Thoracic aorta endothelial cell (primary cell): Measurements from ENCODE around the gene H2AZ2. TPM values are rescaled to one million over a fixed set of nuclear protein-coding genes. Genes with fewer than 3 reads are reported as not detected.

Source experiments
- total RNA-seq: library from RNA; depleted of rRNA; stranded (reverse); fragments of >200 nt; gene quantifications from 2 replicates; pipeline ENCODE4 v1.2.3, GENCODE V29; 2012

H2AZ2 gene
- total RNA-seq = 160 and 167 TPM in 2 replicates

GRCh38 chr7:44847920-44848634 lies at the start of gene H2AZ2:
Gene H2AZ2 (minus strand): TSS chr7:44848087. CDS start chr7:44847971, 116 bp downstream.

GRCh38 chr7:44885394-44886317 lies 37.8 kb upstream of the H2AZ2 start, which contains the start of gene PURB:
Gene PURB (minus strand): TSS chr7:44885530. CDS start chr7:44885348, 182 bp downstream.

GRCh38 chr7:44796504-44797328 lies 51.2 kb downstream of the H2AZ2 start, which contains the start of gene PPIA:
Gene PPIA (plus strand): TSS chr7:44796681. CDS start chr7:44796725, 44 bp downstream.

Other genes starting within 250 kb of the H2AZ2 start
- 58.6 and 72.6 TPM in 2 replicates for gene OGDH, start 241.5 kb downstream of the H2AZ2 start, total RNA-seq
- 19.8 and 29.1 TPM in 2 replicates for gene ZMIZ2, start 99.2 kb downstream of the H2AZ2 start, total RNA-seq
- 3,497 and 3,703 TPM in 2 replicates for gene PPIA, start 51.4 kb downstream of the H2AZ2 start, total RNA-seq
- 43.2 and 44.8 TPM in 2 replicates for gene PURB, start 37.4 kb upstream of the H2AZ2 start, total RNA-seq
- 0.07 and 0.27 TPM in 2 replicates for gene MYO1G, start 130.9 kb upstream of the H2AZ2 start, total RNA-seq
- 41.3 and 50.0 TPM in 2 replicates for gene CCM2, start 152.1 kb upstream of the H2AZ2 start, total RNA-seq
- gene NACAD, start 240.9 kb upstream of the H2AZ2 start, total RNA-seq = 0.66 and 1.1 TPM in 2 replicates